GM13977 (cell line): ENCODE data around the gene SMCHD1.
A peak's percentile ranks its signal among the peaks of the same experiment; 100 is the strongest.

ENCODE experiments used
- DNase-seq: peaks from one replicate; pipeline ENCODE4 v3.0.0; 2012; ENCODE audit warnings: low spot score
- CTCF ChIP-seq: IDR thresholded peaks from 2 replicates; pipeline ENCODE4 v1.5.1; 2012; ENCODE audit warnings: mild to moderate bottlenecking, control low read depth; ENCODE audit not compliant: insufficient read depth; ENCODE audit errors: extremely low read depth, missing control alignments
- in situ Hi-C: fragments of 300-500 bp; cut with MboI; formaldehyde crosslinking; loops from one replicate; pipeline ENCODE4 v1.12.0; 2022; ENCODE audit warnings: low sequenced_read_pairs, low pct_unique_long_range_greater_than_20kb, mixed read lengths, inconsistent platforms; ENCODE audit not compliant: unreplicated experiment

Gene SMCHD1

GRCh38 chr18:2642771-2643170 lies 12.8 kb upstream of the SMCHD1 start:
- no peak for DNase-seq
- in situ Hi-C loops = no loop called here
- TF ChIP-seq CTCF = no peak

- no peak for TF ChIP-seq CTCF
- no peak for DNase-seq
- in situ Hi-C loops = no loop called here
Observed at GRCh38 chr18:2644535-2644934, 11.0 kb upstream of the SMCHD1 start.

GRCh38 chr18:2651981-2652380 lies 3.5 kb upstream of the SMCHD1 start:
- in situ Hi-C loops = no loop called here
- TF ChIP-seq CTCF = no peak

GRCh38 chr18:2653467-2653866 lies 2.1 kb upstream of the SMCHD1 start:
- DNase-seq = no peak
- in situ Hi-C loops = no loop called here
- TF ChIP-seq CTCF = no peak

More at GRCh38 chr18:2651981-2652380, 3.5 kb upstream of the SMCHD1 start:
- DNase-seq = no peak

- DNase-seq = no peak
- in situ Hi-C loops = no loop called here
- TF ChIP-seq CTCF = no peak
Observed at GRCh38 chr18:2654169-2654927, 1.2 kb upstream of the SMCHD1 start.

GRCh38 chr18:2654928-2655177 lies 673 bp upstream of the SMCHD1 start:
- TF ChIP-seq CTCF = no peak
- DNase-seq = peak; percentile 72
- in situ Hi-C loops = no loop called here

- in situ Hi-C loops = no loop called here
- no peak for DNase-seq
- no peak for TF ChIP-seq CTCF
Observed at GRCh38 chr18:2655954-2656236, 369 bp downstream of the SMCHD1 start.
